Progenitor cell of endocrine pancreas (in vitro differentiated cells): ENCODE data around the gene CRADD. TPM values are rescaled to one million over a fixed set of nuclear protein-coding genes. Genes with fewer than 3 reads are reported as not detected.

Source experiments
- DNase-seq: peaks from one replicate; pipeline ENCODE4 v3.0.0; 2021; ENCODE audit warnings: low spot score; ENCODE audit not compliant: unreplicated experiment
- H3K27ac Mint-ChIP-seq: 2 replicates; pipeline ENCODE4 v1.8.0; 2021; ENCODE audit warnings: mild to moderate bottlenecking, moderate library complexity, mixed read lengths
- H3K27me3 Mint-ChIP-seq: 2 replicates; pipeline ENCODE4 v1.8.0; 2021; ENCODE audit warnings: mixed read lengths
- H3K36me3 Mint-ChIP-seq: 2 replicates; pipeline ENCODE4 v1.8.0; 2022; ENCODE audit warnings: mixed read lengths; ENCODE audit not compliant: insufficient read depth
- H3K4me1 Mint-ChIP-seq: 2 replicates; pipeline ENCODE4 v1.8.0; 2021; ENCODE audit warnings: low read depth, mixed read lengths
- H3K4me3 Mint-ChIP-seq: 2 replicates; pipeline ENCODE4 v1.8.0; 2021; ENCODE audit warnings: low read depth, mild to moderate bottlenecking, moderate library complexity, mixed read lengths
- H3K9me3 Mint-ChIP-seq: 2 replicates; pipeline ENCODE4 v1.8.0; 2021; ENCODE audit warnings: low read depth, mixed read lengths
- CTCF ChIP-seq: fragments of 200-600 bp; sonication (generic); IDR thresholded peaks from one replicate; pipeline ENCODE4 v1.5.0; 2021; ENCODE audit warnings: antibody characterized with exemption, mild to moderate bottlenecking; ENCODE audit not compliant: unreplicated experiment
- total RNA-seq: library from RNA; stranded (reverse); gene quantifications from 2 replicates; pipeline ENCODE4 v1.2.1, GENCODE V29; 2021

CRADD gene
- total RNA-seq, 1 donor from 2014 or later = 11.7 TPM

GRCh38 chr12:93669452-93669851 is 7.7 kb upstream of the CRADD start:
- H3K9me3 Mint-ChIP-seq = peaks cover 12% of the 10 kb centered on the region
- H3K36me3 Mint-ChIP-seq = no peaks in the 10 kb centered on the region
- TF ChIP-seq CTCF = no peak
- H3K4me1 Mint-ChIP-seq = no peaks in the 10 kb centered on the region
- H3K27me3 Mint-ChIP-seq = no peaks in the 10 kb centered on the region
- no peak overlapping the region for H3K4me3 Mint-ChIP-seq
- DNase-seq = no peak
- H3K27ac Mint-ChIP-seq = no peak overlapping the region

GRCh38 chr12:93670104-93670503 is 7.1 kb upstream of the CRADD start:
- H3K36me3 Mint-ChIP-seq = no peaks in the 10 kb centered on the region
- peaks cover 12% of the 10 kb centered on the region for H3K9me3 Mint-ChIP-seq
- DNase-seq = no peak
- TF ChIP-seq CTCF = no peak
- no peak overlapping the region for H3K4me3 Mint-ChIP-seq
- no peak overlapping the region for H3K27ac Mint-ChIP-seq
- H3K4me1 Mint-ChIP-seq = no peaks in the 10 kb centered on the region
- no peaks in the 10 kb centered on the region for H3K27me3 Mint-ChIP-seq

GRCh38 chr12:93671044-93671443 is 6.1 kb upstream of the CRADD start:
- H3K4me1 Mint-ChIP-seq = no peaks in the 10 kb centered on the region
- H3K36me3 Mint-ChIP-seq = no peaks in the 10 kb centered on the region
- H3K9me3 Mint-ChIP-seq = peaks cover 12% of the 10 kb centered on the region
- no peak for TF ChIP-seq CTCF
- no peak for DNase-seq
- no peak overlapping the region for H3K27ac Mint-ChIP-seq
- no peaks in the 10 kb centered on the region for H3K27me3 Mint-ChIP-seq
- no peak overlapping the region for H3K4me3 Mint-ChIP-seq

GRCh38 chr12:93673084-93673483 is 4.1 kb upstream of the CRADD start:
- H3K36me3 Mint-ChIP-seq = no peaks in the 10 kb centered on the region
- no peak for DNase-seq
- no peak overlapping the region for H3K27ac Mint-ChIP-seq
- peaks cover 7% of the 10 kb centered on the region for H3K4me1 Mint-ChIP-seq
- no peaks in the 10 kb centered on the region for H3K27me3 Mint-ChIP-seq
- peaks cover 12% of the 10 kb centered on the region for H3K9me3 Mint-ChIP-seq
- no peak overlapping the region for H3K4me3 Mint-ChIP-seq
- TF ChIP-seq CTCF = no peak

- Mint-ChIP-seq H3K36me3 (peaks cover 2% of the 10 kb centered on the region), H3K4me3 (no peak overlapping the region), H3K4me1 (peaks cover 16% of the 10 kb centered on the region), H3K9me3 (peaks cover 1% of the 10 kb centered on the region), H3K27ac (no peak overlapping the region), H3K27me3 (no peaks in the 10 kb centered on the region)
- no peak for TF ChIP-seq CTCF
- no peak for DNase-seq
These were observed 2.8 kb upstream of the CRADD start for GRCh38 chr12:93674386-93674785.
